Prostate gland (tissue), 2 donors: ENCODE results near the gene RRN3. TPM values are rescaled to one million over a fixed set of nuclear protein-coding genes. Genes with fewer than 3 reads are reported as not detected.
"Not testable (repeated sequence)": the region's sequence is repeated elsewhere in the genome, so short reads cannot be mapped to it uniquely, and the experiment has no call there.

Experiments
- DNase-seq: peaks from one replicate; pipeline ENCODE4 v3.0.0-alpha.2; 2019; ENCODE audit warnings: low spot score
- H3K27ac ChIP-seq, 2 donors: fragments of 200-600 bp; sonication (generic); 2 replicates each; pipeline ENCODE4 v1.5.1; 2017 to 2019
- H3K27me3 ChIP-seq: fragments of 200-600 bp; sonication (generic); replicated peaks from 2 replicates; pipeline ENCODE4 v1.5.1; 2019; ENCODE audit not compliant: insufficient read depth
- H3K36me3 ChIP-seq, 2 donors: fragments of 200-600 bp; sonication (generic); 1 replicate in 1 of 2; 2 replicates in 1 of 2; pipeline versions ENCODE4 v1.5.1 to v1.8.1; 2017 to 2019
- H3K4me1 ChIP-seq: fragments of 200-600 bp; sonication (generic); replicated peaks from 2 replicates; pipeline ENCODE4 v1.5.1; 2019
- H3K4me3 ChIP-seq, 2 donors: fragments of 200-600 bp; sonication (generic); 2 replicates each; pipeline ENCODE4 v1.5.1; 2017 to 2019
- H3K9me3 ChIP-seq: fragments of 200-600 bp; sonication (generic); 2 replicates; pipeline ENCODE4 v1.5.1; 2017
- POLR2A ChIP-seq: fragments of 450-650 bp; IDR thresholded peaks from one replicate; pipeline ENCODE4 v1.6.1; 2016; ENCODE audit warnings: antibody characterized with exemption, mild to moderate bottlenecking
- POLR2AphosphoS5 ChIP-seq: sonication (generic); formaldehyde crosslinking; IDR thresholded peaks from one replicate; pipeline ENCODE4 v1.6.1; 2017; ENCODE audit warnings: antibody characterized with exemption
- WGBS: methylation state at CpG from one replicate; pipeline ENCODE4 v1.1.5; 2018; 5-methylcytosine and 5-hydroxymethylcytosine counted together
- intact Hi-C: fragments of 100-400 bp; cut with DNase I; formaldehyde crosslinking; loops from one replicate; pipeline ENCODE4 v1.14.2; 2022
- total RNA-seq, 2 donors: library from RNA; depleted of rRNA; stranded (reverse); fragments of >200 nt; gene quantifications; one replicate each; pipeline ENCODE4 v1.1.0, GENCODE V29; 2016
- TF ChIP-seq, protein P1 (sequence below), 4 experiments: fragments of 200-600 bp in 2 of 4; fragments of 450-650 bp in 2 of 4; sonication (generic) in 2 of 4; IDR thresholded peaks; 1 replicate in 3 of 4; 2 replicates in 1 of 4; pipeline ENCODE4 v1.5.1; 2016 to 2019; ENCODE audit warnings: antibody characterized with exemption in 4 of 4, mild to moderate bottlenecking in 2 of 4, moderate library complexity in 2 of 4

RRN3 gene
- total RNA-seq, 2 donors from 2014 or later, result 34.7 to 37.9 TPM

DNA sequence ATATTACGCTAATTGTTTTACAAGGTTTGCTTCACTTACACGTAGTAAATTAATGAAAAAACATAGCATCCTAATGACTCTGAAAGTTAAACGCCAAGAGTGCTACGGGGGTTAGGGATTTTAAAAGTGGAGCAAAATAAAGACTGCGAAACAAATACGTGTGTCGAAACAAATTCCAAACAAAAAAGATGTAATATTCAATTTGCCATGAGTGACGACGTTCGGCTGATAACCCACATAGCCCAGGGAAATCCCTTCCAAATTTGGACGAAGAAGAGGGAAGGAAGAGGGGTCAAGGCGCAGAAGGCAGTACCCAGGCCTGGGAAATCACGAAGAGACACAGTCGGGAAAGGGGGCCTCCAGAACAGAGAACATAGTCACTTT is 509 bp downstream of the RRN3 start:
- 7% methylated on average over 13 of the region's 14 CpGs for WGBS
- H3K36me3 ChIP-seq, intact Hi-C loops, H3K27me3 ChIP-seq, H3K9me3 ChIP-seq, H3K4me1 ChIP-seq, DNase-seq: not testable (repeated sequence)
- Histone ChIP-seq H3K4me3 (peak overlapping the region; percentile 44 to 54), H3K27ac (peak overlapping the region in 1 of 2 donors; percentile 79)

DNA sequence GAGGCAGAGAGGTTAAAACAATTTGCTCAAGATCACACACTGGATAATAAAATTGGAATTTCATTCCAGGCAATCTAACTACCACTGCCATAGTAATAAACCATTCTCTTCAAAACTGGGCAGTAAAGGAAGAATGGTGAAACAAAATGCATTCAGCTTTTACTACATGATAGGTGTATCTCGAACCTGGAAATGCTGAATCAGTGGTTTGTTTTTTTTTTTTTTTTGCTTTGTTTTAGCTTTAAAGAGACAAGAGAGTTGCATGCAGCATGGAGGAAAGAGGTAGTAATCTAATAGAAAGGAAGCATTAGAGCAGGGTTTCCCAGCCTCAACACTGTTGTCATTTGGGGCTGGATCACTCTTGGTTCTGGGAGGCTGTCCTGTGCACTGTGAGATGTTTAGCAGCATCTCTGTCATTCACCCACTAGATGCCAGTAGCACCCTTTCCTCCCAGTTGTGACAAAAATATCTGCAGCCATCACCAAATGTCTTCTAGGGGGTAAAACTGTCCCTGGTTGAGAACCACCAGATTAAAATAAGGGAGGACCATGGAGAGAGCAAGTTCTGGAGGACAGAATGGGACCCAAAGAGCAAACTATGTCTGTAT is 3.3 kb downstream of the RRN3 start:
- H3K27me3 ChIP-seq, H3K4me1 ChIP-seq, H3K36me3 ChIP-seq, H3K27ac ChIP-seq, DNase-seq, H3K9me3 ChIP-seq, H3K4me3 ChIP-seq, intact Hi-C loops: not testable (repeated sequence)
- WGBS, result 85% methylated on average over 1 of the region's 1 CpG

DNA sequence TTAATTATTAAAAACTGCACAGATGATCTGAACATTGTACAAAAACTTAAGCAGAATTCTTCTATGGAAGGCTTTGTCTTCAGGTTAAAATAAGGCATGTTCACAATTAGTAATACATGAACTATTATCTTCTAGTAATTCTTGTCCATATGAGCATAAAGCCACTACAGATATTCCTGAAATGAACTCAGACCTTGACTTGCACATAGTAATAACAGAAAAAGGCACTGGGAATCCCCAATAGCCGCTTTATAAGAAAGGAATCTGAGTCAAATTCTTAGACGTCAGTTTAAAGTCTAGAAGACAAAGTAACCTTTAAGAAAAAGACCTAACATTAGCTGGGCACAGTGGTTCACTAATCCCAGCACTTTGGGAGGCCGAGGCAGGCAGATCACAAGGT is 11.3 kb downstream of the RRN3 start:
- DNase-seq, H3K36me3 ChIP-seq, H3K9me3 ChIP-seq, H3K4me3 ChIP-seq, intact Hi-C loops, H3K27ac ChIP-seq, H3K4me1 ChIP-seq, H3K27me3 ChIP-seq: not testable (repeated sequence)
- 83% methylated on average over 3 of the region's 3 CpGs for WGBS

DNA sequence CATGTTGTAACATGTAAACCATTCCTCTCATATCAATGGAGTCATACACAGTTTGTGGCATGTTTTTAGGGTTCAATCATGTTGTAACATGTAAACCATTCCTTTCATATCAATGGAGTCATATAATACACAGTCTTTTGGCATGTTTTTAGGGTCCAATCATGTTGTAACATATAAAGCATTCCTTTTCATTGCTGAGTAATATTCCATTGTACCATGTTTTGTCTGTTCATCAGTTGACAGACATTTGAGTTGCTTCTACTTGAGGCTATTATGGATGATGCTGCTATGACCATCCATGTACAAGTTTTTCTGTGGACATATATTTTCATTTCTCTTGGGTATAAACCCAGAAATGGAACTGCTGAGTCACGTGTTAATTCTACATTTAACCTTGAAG is 13.2 kb downstream of the RRN3 start:
- H3K27me3 ChIP-seq, H3K9me3 ChIP-seq, H3K36me3 ChIP-seq, DNase-seq, H3K4me3 ChIP-seq, intact Hi-C loops, H3K27ac ChIP-seq, H3K4me1 ChIP-seq: not testable (repeated sequence)
- WGBS, result 95% methylated on average over 1 of the region's 1 CpG

DNA sequence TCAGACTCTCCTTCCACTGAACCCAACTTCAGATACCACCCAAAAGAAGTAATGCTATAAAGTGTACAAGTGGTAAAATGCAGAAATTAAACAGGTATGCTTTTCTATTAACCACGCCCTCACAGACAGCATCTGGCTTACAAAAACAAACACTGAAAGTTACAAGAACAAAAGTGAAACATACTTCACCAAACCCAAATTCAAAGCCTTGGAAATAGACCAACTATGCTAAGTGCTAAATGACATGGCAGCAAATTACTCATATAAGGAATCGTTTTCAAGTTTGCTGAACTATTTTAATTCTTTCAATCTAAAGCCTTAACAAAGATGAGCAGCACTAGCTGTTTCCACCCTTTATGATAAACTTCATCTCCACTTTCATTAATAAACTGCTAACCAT is 17.9 kb downstream of the RRN3 start:
- H3K36me3 ChIP-seq, H3K27ac ChIP-seq, H3K9me3 ChIP-seq, intact Hi-C loops, H3K27me3 ChIP-seq, H3K4me3 ChIP-seq, DNase-seq, H3K4me1 ChIP-seq: not testable (repeated sequence)
- WGBS, result 54% methylated on average over 2 of the region's 2 CpGs

DNA sequence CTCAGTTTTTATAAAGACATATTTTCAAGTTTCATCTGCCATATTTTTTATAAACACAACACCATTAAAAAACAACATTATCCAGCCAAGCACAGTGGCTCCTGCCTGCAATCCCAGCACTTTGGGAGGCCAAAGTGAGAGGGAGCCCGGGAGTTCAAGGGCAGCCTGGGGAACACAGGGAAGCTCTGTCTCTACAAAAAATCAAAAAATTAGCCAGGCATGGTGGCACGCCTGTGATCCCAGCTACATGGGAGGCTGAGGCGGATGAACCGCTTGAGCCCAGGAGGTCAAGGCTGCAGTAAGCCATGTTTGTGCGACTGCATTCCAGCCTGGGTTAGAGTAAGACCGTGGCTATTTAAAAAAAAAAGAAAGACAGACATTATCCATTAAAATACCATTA is 21.0 kb downstream of the RRN3 start:
- no peaks in the 10 kb centered on the region for H3K27me3 ChIP-seq
- H3K9me3 ChIP-seq, result no peaks in the 10 kb centered on the region
- H3K36me3 ChIP-seq, result peaks cover 0 to 5% of the 10 kb centered on the region in 2 donors
- H3K4me1 ChIP-seq, result no peaks in the 10 kb centered on the region
- TF ChIP-seq, protein P1, sequence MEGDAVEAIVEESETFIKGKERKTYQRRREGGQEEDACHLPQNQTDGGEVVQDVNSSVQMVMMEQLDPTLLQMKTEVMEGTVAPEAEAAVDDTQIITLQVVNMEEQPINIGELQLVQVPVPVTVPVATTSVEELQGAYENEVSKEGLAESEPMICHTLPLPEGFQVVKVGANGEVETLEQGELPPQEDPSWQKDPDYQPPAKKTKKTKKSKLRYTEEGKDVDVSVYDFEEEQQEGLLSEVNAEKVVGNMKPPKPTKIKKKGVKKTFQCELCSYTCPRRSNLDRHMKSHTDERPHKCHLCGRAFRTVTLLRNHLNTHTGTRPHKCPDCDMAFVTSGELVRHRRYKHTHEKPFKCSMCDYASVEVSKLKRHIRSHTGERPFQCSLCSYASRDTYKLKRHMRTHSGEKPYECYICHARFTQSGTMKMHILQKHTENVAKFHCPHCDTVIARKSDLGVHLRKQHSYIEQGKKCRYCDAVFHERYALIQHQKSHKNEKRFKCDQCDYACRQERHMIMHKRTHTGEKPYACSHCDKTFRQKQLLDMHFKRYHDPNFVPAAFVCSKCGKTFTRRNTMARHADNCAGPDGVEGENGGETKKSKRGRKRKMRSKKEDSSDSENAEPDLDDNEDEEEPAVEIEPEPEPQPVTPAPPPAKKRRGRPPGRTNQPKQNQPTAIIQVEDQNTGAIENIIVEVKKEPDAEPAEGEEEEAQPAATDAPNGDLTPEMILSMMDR (IDR thresholded peaks at IDR 0.05), result no peak
- TF ChIP-seq POLR2AphosphoS5 (no peak), POLR2A (no peak)
- 83% methylated on average over 6 of the region's 6 CpGs for WGBS
- intact Hi-C loops, result no loop called here
- H3K4me3 ChIP-seq, result no peak overlapping the region
- no peak for DNase-seq
- no peak overlapping the region for H3K27ac ChIP-seq

DNA sequence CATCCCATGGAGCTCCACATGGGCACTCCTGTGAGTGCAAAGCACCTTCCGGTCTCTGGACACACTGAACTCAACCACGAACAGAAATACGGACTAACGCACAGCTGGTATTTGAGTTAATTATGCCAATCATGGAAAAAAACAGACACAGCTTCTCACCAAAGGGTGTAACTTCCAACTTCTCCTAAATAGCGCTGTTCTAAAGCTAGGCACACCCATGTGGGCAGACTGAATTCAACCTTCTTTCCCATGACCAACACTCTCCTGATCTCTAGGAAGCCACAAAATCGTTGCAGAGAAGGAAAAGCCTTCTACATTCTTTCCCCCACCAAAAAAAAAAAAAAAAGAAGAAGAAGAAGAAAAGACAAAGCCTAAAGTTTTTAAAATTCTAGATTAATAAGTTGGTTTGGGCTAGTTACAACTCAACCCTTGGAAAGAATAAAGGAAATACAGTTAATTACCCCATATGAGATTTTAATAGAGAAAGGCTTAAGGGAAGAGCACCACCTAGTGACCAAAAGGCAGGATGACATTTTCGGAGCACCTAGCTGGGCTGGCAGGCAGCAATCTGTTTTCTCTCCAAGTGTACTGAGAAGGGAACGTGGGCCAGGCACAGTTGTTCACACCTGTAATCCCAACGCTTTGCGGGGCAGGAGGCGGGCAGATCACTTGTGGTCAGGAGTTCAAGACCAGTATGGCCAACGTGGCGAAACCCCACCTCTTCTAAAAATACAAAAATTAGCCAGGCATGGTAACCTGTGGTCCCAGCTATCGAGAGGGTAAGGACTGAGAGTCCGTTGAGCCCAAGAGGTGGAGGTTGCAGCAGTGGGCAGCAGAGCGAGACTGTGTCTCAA is 21.9 kb downstream of the RRN3 start:
- H3K4me1 ChIP-seq, intact Hi-C loops, H3K27me3 ChIP-seq, H3K9me3 ChIP-seq, DNase-seq, H3K4me3 ChIP-seq, H3K27ac ChIP-seq, H3K36me3 ChIP-seq: not testable (repeated sequence)
- WGBS, result 58% methylated on average over 16 of the region's 16 CpGs

DNA sequence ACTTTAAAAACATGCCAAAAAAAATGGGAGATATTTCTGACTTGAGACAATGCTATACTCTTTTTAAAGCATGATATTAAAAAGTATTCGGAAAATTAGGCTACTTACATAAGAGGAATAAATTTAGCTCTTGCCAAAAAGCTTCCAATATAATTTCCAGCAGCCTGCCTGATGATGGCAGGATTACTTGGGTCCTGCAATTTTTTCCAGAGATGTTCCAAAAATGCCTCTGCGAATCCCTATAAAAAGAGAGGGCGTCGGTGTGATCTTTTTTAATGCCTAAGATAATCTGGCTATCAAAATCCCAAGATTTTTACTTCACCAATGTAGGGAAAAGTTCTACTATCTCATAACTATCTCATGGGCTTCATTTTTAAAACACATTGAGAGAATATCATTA is 23.1 kb downstream of the RRN3 start:
- 65% methylated on average over 4 of the region's 4 CpGs for WGBS
- H3K27ac ChIP-seq, DNase-seq, H3K36me3 ChIP-seq, H3K27me3 ChIP-seq, H3K4me3 ChIP-seq, intact Hi-C loops, H3K9me3 ChIP-seq, H3K4me1 ChIP-seq: not testable (repeated sequence)

DNA sequence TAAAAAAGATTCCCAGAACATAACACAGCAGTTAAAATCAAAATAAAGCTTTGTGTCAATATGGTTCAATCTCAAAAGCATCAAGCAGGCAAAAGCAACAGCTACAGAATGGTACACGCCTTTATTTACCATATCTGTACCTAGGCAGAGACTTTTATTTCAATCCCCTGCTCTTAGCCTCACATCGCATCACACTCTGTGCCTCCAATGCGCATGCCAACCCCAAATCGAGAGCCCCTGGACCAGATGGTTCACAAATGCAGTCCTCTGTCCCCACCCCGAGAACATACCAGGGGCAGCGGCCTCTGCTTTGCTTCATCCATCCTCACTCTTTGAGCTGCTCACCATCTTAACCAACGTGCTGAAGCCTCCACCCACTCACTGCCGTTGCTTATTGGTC is 27.4 kb downstream of the RRN3 start:
- H3K9me3 ChIP-seq, H3K36me3 ChIP-seq, DNase-seq, H3K27ac ChIP-seq, H3K27me3 ChIP-seq, H3K4me1 ChIP-seq, intact Hi-C loops, H3K4me3 ChIP-seq: not testable (repeated sequence)
- WGBS, result 79% methylated on average over 6 of the region's 8 CpGs

DNA sequence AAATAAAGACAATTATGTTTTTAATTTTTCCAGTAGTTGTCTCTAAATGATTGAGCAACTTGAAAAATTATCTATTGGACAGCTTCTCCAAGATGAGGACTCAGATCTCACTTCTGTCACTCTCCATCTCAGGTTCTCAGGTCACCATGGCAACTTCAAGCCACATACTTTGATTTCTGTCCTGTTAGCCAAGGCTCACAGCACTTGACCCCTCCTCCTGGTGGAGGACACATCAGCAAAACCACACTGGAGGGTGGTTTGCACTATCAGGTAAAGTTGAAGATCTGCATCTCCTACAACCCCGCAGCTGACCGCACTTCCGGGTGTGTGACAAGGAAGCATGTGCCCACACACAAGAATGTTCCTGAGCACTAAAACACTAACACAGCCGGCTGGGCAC is 28.1 kb downstream of the RRN3 start:
- H3K4me1 ChIP-seq, intact Hi-C loops, H3K27me3 ChIP-seq, DNase-seq, H3K4me3 ChIP-seq, H3K36me3 ChIP-seq, H3K9me3 ChIP-seq: not testable (repeated sequence)
- H3K27ac ChIP-seq, result peak overlapping the region in 1 of 2 donors; percentile 27
- WGBS, result 96% methylated on average over 4 of the region's 4 CpGs

DNA sequence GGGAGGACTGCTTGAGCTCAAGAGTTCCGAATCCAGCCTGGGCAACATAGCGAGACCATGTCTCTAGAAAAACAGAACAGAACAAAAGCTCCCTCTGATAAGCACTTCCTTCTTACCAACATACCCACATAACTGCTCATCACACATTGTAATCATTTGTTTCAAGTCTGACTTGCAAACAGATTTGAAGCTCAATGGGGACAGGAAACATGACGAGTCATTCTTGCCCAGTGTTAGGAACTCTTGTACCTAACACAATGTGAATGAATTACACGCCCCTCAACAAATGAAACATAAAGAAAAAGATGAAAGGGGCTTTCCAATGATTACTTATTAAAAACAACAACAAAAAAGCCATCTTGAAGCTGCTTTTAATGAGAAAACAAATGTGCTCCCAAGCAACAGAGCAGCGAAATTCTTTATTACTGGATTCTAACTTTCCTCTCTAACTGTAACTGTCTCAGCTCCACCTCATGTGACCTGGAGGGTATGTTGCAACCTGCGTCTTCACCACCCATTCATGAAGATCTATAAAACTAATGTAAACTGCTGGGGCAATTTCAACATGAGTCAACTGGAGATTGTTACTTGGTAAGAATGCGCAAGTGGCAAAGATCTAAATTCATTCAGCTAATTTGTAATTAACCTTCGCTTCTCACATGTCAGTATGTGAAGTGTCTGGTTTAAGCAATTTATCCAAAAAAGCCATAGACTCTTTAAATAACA is 31.8 kb downstream of the RRN3 start:
- H3K36me3 ChIP-seq, H3K4me1 ChIP-seq, H3K27me3 ChIP-seq, H3K9me3 ChIP-seq, intact Hi-C loops, H3K4me3 ChIP-seq: not testable (repeated sequence)
- WGBS, result 75% methylated on average over 8 of the region's 8 CpGs
- peak overlapping the region in 1 of 2 donors; percentile 53 for H3K27ac ChIP-seq
- peak; percentile 55 for DNase-seq
